ENCODE results near the gene CTDNEP1.

The CTDNEP1 gene

GRCh38 chr17:7251661-7252175 lies at the start of gene CTDNEP1:
TSS of gene CTDNEP1 (minus strand) at chr17:7251734. CDS start at chr17:7251296, 438 bp downstream.
- DNase-seq = peak; percentile 97

GRCh38 chr17:7296189-7296861 lies 44.8 kb upstream of the CTDNEP1 start:
- peak; percentile 71 for DNase-seq

GRCh38 chr17:7295230-7296180 lies 44.0 kb upstream of the CTDNEP1 start:
- no peak for DNase-seq

- DNase-seq = peak; percentile 74
These were observed 43.1 kb upstream of the CTDNEP1 start, which contains the start of gene YBX2 for GRCh38 chr17:7294614-7295153. TSS of gene YBX2 (minus strand) at chr17:7294639. CDS start at chr17:7294500, 139 bp downstream.

- no peak for DNase-seq
These were observed 42.5 kb upstream of the CTDNEP1 start for GRCh38 chr17:7293816-7294613.

GRCh38 chr17:7293159-7293558 lies 41.6 kb upstream of the CTDNEP1 start:
- DNase-seq = no peak

- no peak for DNase-seq
These were observed 41.2 kb upstream of the CTDNEP1 start for GRCh38 chr17:7292729-7293128.

- no peak for DNase-seq
These were observed 40.7 kb upstream of the CTDNEP1 start for GRCh38 chr17:7292194-7292593.

GRCh38 chr17:7290685-7291084 lies 39.2 kb upstream of the CTDNEP1 start:
- no peak for DNase-seq

- DNase-seq = no peak
These were observed 38.6 kb upstream of the CTDNEP1 start for GRCh38 chr17:7290166-7290565.

- no peak for DNase-seq
These were observed 37.9 kb upstream of the CTDNEP1 start for GRCh38 chr17:7289256-7290032.

GRCh38 chr17:7285679-7286078 lies 34.1 kb upstream of the CTDNEP1 start:
- DNase-seq = no peak

GRCh38 chr17:7284911-7285310 lies 33.4 kb upstream of the CTDNEP1 start:
- no peak for DNase-seq

- no peak for DNase-seq
These were observed 32.1 kb upstream of the CTDNEP1 start for GRCh38 chr17:7283471-7284216.

GRCh38 chr17:7282752-7283321 lies 31.3 kb upstream of the CTDNEP1 start:
- no peak for DNase-seq

- no peak for DNase-seq
These were observed 30.6 kb upstream of the CTDNEP1 start for GRCh38 chr17:7281953-7282751.

GRCh38 chr17:7281074-7281952 lies 29.8 kb upstream of the CTDNEP1 start, which contains the start of gene SLC2A4:
TSS of gene SLC2A4 (plus strand) at chr17:7281718. CDS start at chr17:7281935, 217 bp downstream.
- DNase-seq = peak; percentile 91

- DNase-seq = peak; percentile 87
These were observed 29.1 kb upstream of the CTDNEP1 start for GRCh38 chr17:7280519-7281073.
